Mammary epithelial cell (primary cell): ENCODE data around the gene BTF3.

Experiments
- CTCF ChIP-seq, 2 donors: IDR thresholded peaks in 1 of 2; conservative IDR thresholded peaks in 1 of 2; 2 replicates each; pipeline ENCODE4 v1.5.1; 2011 to 2012; ENCODE audit warnings: inconsistent platforms in 2 of 2, low read length in 2 of 2, mild to moderate bottlenecking in 2 of 2, control low read depth in 1 of 2, low read depth in 1 of 2; ENCODE audit not compliant: insufficient read depth in 1 of 2; ENCODE audit errors: extremely low read depth in 1 of 2
- EZH2 ChIP-seq: IDR thresholded peaks from 2 replicates; pipeline ENCODE4 v1.6.1; 2012; ENCODE audit warnings: low read length, inconsistent platforms, borderline replicate concordance

- TF ChIP-seq CTCF (conservative IDR thresholded peaks at IDR 0.05 in 1 of 2, IDR thresholded peaks at IDR 0.05 in 1 of 2; ENCODE audit: extremely low read depth in 1 of 2, insufficient read depth in 1 of 2, low read depth in 1 of 2, low read length in 2 of 2), result no peak
- no peak for TF ChIP-seq EZH2
Measured at GRCh38 chr5:73495772-73496335, 2.4 kb upstream of the BTF3 start.
